Activated T-cell treated with anti-CD3 and anti-CD28 coated beads for 48 hours (primary cell): ENCODE results near the gene OVCA2.
A peak's percentile ranks its signal among the peaks of the same experiment; 100 is the strongest.

Source experiments
- DNase-seq: peaks from one replicate; pipeline ENCODE4 v3.0.0-alpha.2; 2020; ENCODE audit warnings: low read depth

Gene OVCA2

GRCh38 chr17:2086306-2086705 is 44.5 kb downstream of the OVCA2 start:
- no peak for DNase-seq

GRCh38 chr17:2087597-2088211 is 45.9 kb downstream of the OVCA2 start:
- DNase-seq, result peak; percentile 50

- no peak for DNase-seq
Measured at GRCh38 chr17:2089021-2089422, 47.2 kb downstream of the OVCA2 start.

GRCh38 chr17:2090210-2090641 is 48.4 kb downstream of the OVCA2 start:
- DNase-seq, result no peak

- DNase-seq, result no peak
Measured at GRCh38 chr17:2090804-2091534, 49.1 kb downstream of the OVCA2 start.

- no peak for DNase-seq
Measured at GRCh38 chr17:2092253-2092652, 50.4 kb downstream of the OVCA2 start.
